Ovary (tissue), 9 donors: ENCODE measurements around the gene PIP5K1B. TPM values are rescaled to one million over a fixed set of nuclear protein-coding genes. Genes with fewer than 3 reads are reported as not detected.

ENCODE experiments used
- DNase-seq, 5 donors: peaks; one replicate each; pipeline ENCODE4 v3.0.0-alpha.2; 2019 to 2020
- H3K27ac ChIP-seq, 2 donors: fragments of 200-600 bp; one replicate each; pipeline versions ENCODE4 v1.5.1 to v1.8.0; 2019 to 2022
- H3K27me3 ChIP-seq: fragments of 200-600 bp; one replicate; pipeline ENCODE4 v1.8.0; 2022
- H3K36me3 ChIP-seq: fragments of 200-600 bp; sonication (generic); one replicate; pipeline ENCODE4 v1.5.1; 2019
- H3K4me1 ChIP-seq: one replicate; pipeline ENCODE4 v1.8.1; 2013; ENCODE audit warnings: mild to moderate bottlenecking, moderate library complexity; ENCODE audit not compliant: insufficient read depth
- H3K4me3 ChIP-seq: fragments of 200-600 bp; sonication (generic); one replicate; pipeline ENCODE4 v1.5.1; 2017
- H3K9me3 ChIP-seq, 2 donors: fragments of 200-600 bp in 1 of 2; sonication (generic) in 1 of 2; one replicate each; pipeline versions ENCODE4 v1.5.1 to v1.8.1; 2013 to 2019; ENCODE audit warnings: mild to moderate bottlenecking in 1 of 2, moderate library complexity in 1 of 2
- CTCF ChIP-seq, 3 donors: fragments of 450-650 bp in 2 of 3; fragments of 200-600 bp in 1 of 3; IDR thresholded peaks; one replicate each; pipeline versions ENCODE4 v1.5.1 to v1.8.0; 2016 to 2022; ENCODE audit warnings: antibody characterized with exemption in 3 of 3, mild to moderate bottlenecking in 1 of 3
- EP300 ChIP-seq: sonication (generic); formaldehyde crosslinking; IDR thresholded peaks from one replicate; pipeline ENCODE4 v1.6.1; 2017; ENCODE audit warnings: antibody characterized with exemption
- POLR2A ChIP-seq: fragments of 450-650 bp; IDR thresholded peaks from one replicate; pipeline ENCODE4 v1.6.1; 2017; ENCODE audit warnings: antibody characterized with exemption, mild to moderate bottlenecking, moderate library complexity
- WGBS, 3 donors: extraction: QIAGEN DNeasy Blood & Tissue Kit in 1 of 3; methylation state at CpG; one replicate each; pipeline versions ENCODE4 v1.1.5 to v1.1.7; 2013 to 2017; 5-methylcytosine and 5-hydroxymethylcytosine counted together
- intact Hi-C, 4 donors: fragments of 100-400 bp; cut with DNase I; formaldehyde crosslinking; loops; one replicate each; pipeline versions ENCODE4 v1.11.0 to v1.15.1; 2022 to 2023
- polyA plus RNA-seq, 2 donors: library from polyadenylated mRNA; stranded (reverse); fragments of 200-250 nt in 1 of 2; fragments of 350-450 nt in 1 of 2; fragmentation: Illumina TruSeq in 1 of 2; extraction: RNeasy Lipid Tissue Mini Kit (QIAGEN cat#74804) in 1 of 2; gene quantifications; one replicate each; pipeline ENCODE4 v1.2.3, GENCODE V29; 2013 to 2014
- total RNA-seq, 7 donors: library from RNA; depleted of rRNA in 2 of 7; stranded (reverse); fragments of >200 nt in 2 of 7; fragmentation: NEBNext Ultra II Directional in 3 of 7; extraction: Animal tissue kit (Norgen Biotek cat#: 25700) in 3 of 7; gene quantifications; one replicate each; pipeline versions ENCODE4 v1.1.0 to v1.2.4, GENCODE V29; 2016 to 2023
- donor health status: DM: no; HTN: no; CAD: no; lungs with moderate emphysema.
- donor health status: DM: no; HTN: no; CAD: no.
- donor health status: Bipolar disorder and iron deficiency.
- donor health status: DM: yes; HTN: yes; CAD: no.
- donor health status: DM: no; HTN: no; CAD: no.
- donor health status: DM: yes; HTN: yes; CAD: no.

Gene PIP5K1B
- total and polyA plus RNA-seq, 9 donors: 0.36 to 3.4 (median 1.0) TPM

GRCh38 chr9:68832101-68832500 is 127.1 kb downstream of the PIP5K1B start:
- Histone ChIP-seq H3K4me3 (no peak overlapping the region), H3K27me3 (no peaks in the 10 kb centered on the region), H3K27ac (no peak overlapping the region), H3K4me1 (no peaks in the 10 kb centered on the region), H3K9me3 (no peaks in the 10 kb centered on the region), H3K36me3 (no peaks in the 10 kb centered on the region)
- no peak for DNase-seq
- intact Hi-C loops: no loop called here
- TF ChIP-seq POLR2A (no peak), EP300 (no peak), CTCF (IDR thresholded peaks at IDR 0.05) (no peak)

GRCh38 chr9:68832861-68833518 is 128.0 kb downstream of the PIP5K1B start:
- WGBS, 3 donors: 76 to 84% (median 79%) methylated on average over 7 of the region's 7 CpGs
- Histone ChIP-seq H3K4me3 (no peak overlapping the region), H3K9me3 (no peaks in the 10 kb centered on the region), H3K36me3 (no peaks in the 10 kb centered on the region), H3K27me3 (no peaks in the 10 kb centered on the region), H3K4me1 (no peaks in the 10 kb centered on the region), H3K27ac (no peak overlapping the region)
- no peak for DNase-seq
- intact Hi-C loops: no loop called here
- TF ChIP-seq CTCF (IDR thresholded peaks at IDR 0.05) (no peak), POLR2A (no peak), EP300 (no peak)

GRCh38 chr9:68834931-68835520 is 130.0 kb downstream of the PIP5K1B start:
- Histone ChIP-seq H3K36me3 (no peaks in the 10 kb centered on the region), H3K27me3 (no peaks in the 10 kb centered on the region), H3K9me3 (no peaks in the 10 kb centered on the region), H3K4me1 (no peaks in the 10 kb centered on the region), H3K4me3 (no peak overlapping the region), H3K27ac (no peak overlapping the region)
- 67 to 82% (median 72%) methylated on average over 2 of the region's 2 CpGs for WGBS, 3 donors
- intact Hi-C loops: no loop called here
- DNase-seq: no peak
- TF ChIP-seq CTCF (IDR thresholded peaks at IDR 0.05): no peak
- no peak for TF ChIP-seq EP300
- TF ChIP-seq POLR2A: no peak

GRCh38 chr9:68836788-68837187 is 131.7 kb downstream of the PIP5K1B start:
- WGBS, 3 donors: 68 to 86% (median 74%) methylated on average over 5 of the region's 5 CpGs
- no peaks in the 10 kb centered on the region for H3K9me3 ChIP-seq
- no peak for DNase-seq
- intact Hi-C loops: no loop called here
- H3K27me3 ChIP-seq: no peaks in the 10 kb centered on the region
- no peak overlapping the region for H3K27ac ChIP-seq
- H3K4me1 ChIP-seq: no peaks in the 10 kb centered on the region
- no peak for TF ChIP-seq CTCF (IDR thresholded peaks at IDR 0.05)
- no peak for TF ChIP-seq POLR2A
- TF ChIP-seq EP300: no peak
- no peaks in the 10 kb centered on the region for H3K36me3 ChIP-seq
- H3K4me3 ChIP-seq: no peak overlapping the region
